ENCODE results near the gene SGSM2. TPM values are rescaled to one million over a fixed set of nuclear protein-coding genes. Genes with fewer than 3 reads are reported as not detected.

The SGSM2 gene
- total and polyA plus RNA-seq, 2 of the 8 experiments (the other 6 are each of a cell fraction or from before 2014, with no cell fraction given): 44.5 to 77.7 TPM

- TF ChIP-seq E2F6 (IDR thresholded peaks at IDR 0.05): no peak
- TF ChIP-seq NANOG (IDR thresholded peaks at IDR 0.05; ENCODE audit: insufficient read depth, low read depth, low read length, poor library complexity, severe bottlenecking): no peak
- TF ChIP-seq CBX8 (IDR thresholded peaks at IDR 0.05; ENCODE audit: borderline replicate concordance, low read depth, low read length): no peak
- TF ChIP-seq SIX5 (IDR thresholded peaks at IDR 0.05; ENCODE audit: low read depth, low read length): no peak
- TF ChIP-seq CEBPB (IDR thresholded peaks at IDR 0.05; ENCODE audit: low read depth, low read length): no peak
These were observed 84.2 kb downstream of the SGSM2 start (continued) for GRCh38 chr17:2421315-2422147.

Data from H1 (cell line).